Spleen (tissue), 7 donors: ENCODE results near the gene LRRC37A3.
"Not testable (repeated sequence)": the region's sequence is repeated elsewhere in the genome, so short reads cannot be mapped to it uniquely, and the experiment has no call there.

ENCODE experiments used
- POLR2A ChIP-seq, 3 donors: fragments of 450-650 bp; IDR thresholded peaks; one replicate each; pipeline ENCODE4 v1.5.1; 2017; ENCODE audit warnings: antibody characterized with exemption in 3 of 3, mild to moderate bottlenecking in 1 of 3
- TF ChIP-seq, protein P1 (sequence below), 11 experiments: fragments of 200-600 bp in 7 of 11; fragments of 450-650 bp in 4 of 11; sonication (generic) in 4 of 11; IDR thresholded peaks in 8 of 11; conservative IDR thresholded peaks in 3 of 11; 1 replicate in 7 of 11; 2 replicates in 4 of 11; pipeline versions ENCODE4 v1.4.0 to v1.8.0; 2016 to 2021; ENCODE audit warnings: antibody characterized with exemption in 11 of 11, inconsistent platforms in 4 of 11, mild to moderate bottlenecking in 1 of 11
- donor health status: DM: no; HTN: no; CAD: no; lungs with moderate emphysema.
- donor health status: DM: no; HTN: no; CAD: no.
- donor health status: DM: no; HTN: no; CAD: no.

DNA sequence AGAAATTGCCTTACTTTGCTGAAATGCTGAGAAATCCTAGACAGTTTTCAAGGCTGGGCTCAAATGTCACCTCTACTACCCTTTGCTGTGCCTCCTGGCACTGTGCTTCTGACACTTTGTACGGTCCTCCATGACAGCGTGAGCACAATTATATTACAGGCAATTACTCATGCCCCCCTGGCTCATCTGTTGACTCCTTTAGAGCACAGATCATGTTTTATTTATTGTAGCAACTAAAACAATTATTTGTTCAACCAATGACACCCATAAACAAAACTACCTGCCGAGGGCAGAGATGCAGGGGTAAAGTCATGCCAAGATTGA is 9.1 kb downstream of the LRRC37A3 start:
- TF ChIP-seq, protein P1, sequence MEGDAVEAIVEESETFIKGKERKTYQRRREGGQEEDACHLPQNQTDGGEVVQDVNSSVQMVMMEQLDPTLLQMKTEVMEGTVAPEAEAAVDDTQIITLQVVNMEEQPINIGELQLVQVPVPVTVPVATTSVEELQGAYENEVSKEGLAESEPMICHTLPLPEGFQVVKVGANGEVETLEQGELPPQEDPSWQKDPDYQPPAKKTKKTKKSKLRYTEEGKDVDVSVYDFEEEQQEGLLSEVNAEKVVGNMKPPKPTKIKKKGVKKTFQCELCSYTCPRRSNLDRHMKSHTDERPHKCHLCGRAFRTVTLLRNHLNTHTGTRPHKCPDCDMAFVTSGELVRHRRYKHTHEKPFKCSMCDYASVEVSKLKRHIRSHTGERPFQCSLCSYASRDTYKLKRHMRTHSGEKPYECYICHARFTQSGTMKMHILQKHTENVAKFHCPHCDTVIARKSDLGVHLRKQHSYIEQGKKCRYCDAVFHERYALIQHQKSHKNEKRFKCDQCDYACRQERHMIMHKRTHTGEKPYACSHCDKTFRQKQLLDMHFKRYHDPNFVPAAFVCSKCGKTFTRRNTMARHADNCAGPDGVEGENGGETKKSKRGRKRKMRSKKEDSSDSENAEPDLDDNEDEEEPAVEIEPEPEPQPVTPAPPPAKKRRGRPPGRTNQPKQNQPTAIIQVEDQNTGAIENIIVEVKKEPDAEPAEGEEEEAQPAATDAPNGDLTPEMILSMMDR (IDR thresholded peaks at IDR 0.05 in 8 of 11, conservative IDR thresholded peaks at IDR 0.05 in 3 of 11), result not testable (repeated sequence)
- not testable (repeated sequence) for TF ChIP-seq POLR2A (IDR thresholded peaks at IDR 0.05)
